ENCODE data around the gene PAK4. TPM values are rescaled to one million over a fixed set of nuclear protein-coding genes. Genes with fewer than 3 reads are reported as not detected.

Gene PAK4
- polyA plus RNA-seq, 1 donor (not counting 4 experiments of a cell fraction or from before 2014, with no cell fraction given): 11.2 TPM

- dilution Hi-C loops (cut with MboI; ENCODE audit: extremely low pct_ligation_motif_present, low sequenced_read_pairs): no loop called here
- TF ChIP-seq CTCF (optimal IDR thresholded peaks at IDR 0.05 in 1 of 3, IDR thresholded peaks at IDR 0.05 in 1 of 3, conservative IDR thresholded peaks at IDR 0.05 in 1 of 3; ENCODE audit: extremely low read depth in 1 of 3, insufficient read depth in 2 of 3, low read length in 3 of 3): no peak
- no peak for TF ChIP-seq EZH2 (IDR thresholded peaks at IDR 0.05; ENCODE audit: low read length)
- Histone ChIP-seq H3K36me3 (ENCODE audit: control insufficient read depth in 2 of 2, extremely low read depth in 1 of 2, insufficient read depth in 2 of 2, low read length in 2 of 2) (no peaks in the 10 kb centered on the region), H3K9me1 (ENCODE audit: control insufficient read depth, extremely low read depth, insufficient read depth, low read length) (peaks cover 3% of the 10 kb centered on the region), H3K27me3 (ENCODE audit: control insufficient read depth, extremely low read depth, insufficient read depth, low read length) (no peaks in the 10 kb centered on the region), H3K27ac (ENCODE audit: control insufficient read depth, insufficient read depth, low read length) (no peak overlapping the region), H3K79me2 (ENCODE audit: control insufficient read depth, insufficient read depth, low read length) (peaks cover 68% of the 10 kb centered on the region), H3K4me2 (ENCODE audit: control insufficient read depth, extremely low read depth, insufficient read depth, low read depth, low read length) (no peak overlapping the region), H4K20me1 (ENCODE audit: control insufficient read depth, extremely low read depth, insufficient read depth, low read length) (peaks cover 12% of the 10 kb centered on the region), H3K9me3 (ENCODE audit: control insufficient read depth, low read depth, low read length) (no peaks in the 10 kb centered on the region), H2AFZ (ENCODE audit: control insufficient read depth, low read length) (no peak overlapping the region), H3K4me1 (ENCODE audit: control insufficient read depth, extremely low read depth, insufficient read depth, low read length) (no peaks in the 10 kb centered on the region), H3K9ac (ENCODE audit: control insufficient read depth, extremely low read depth, insufficient read depth, low read length) (no peak overlapping the region), H3K4me3 (ENCODE audit: control insufficient read depth in 2 of 3, extremely low read depth in 1 of 3, insufficient read depth in 2 of 3, low read depth in 1 of 3, low read length in 3 of 3) (no peak overlapping the region)
- DNase-seq (ENCODE audit: low read depth, low spot score): no peak
- no peak for FAIRE-seq
Measured at GRCh38 chr19:39146091-39146490, 20.5 kb downstream of the PAK4 start.

- Histone ChIP-seq H3K4me1 (ENCODE audit: control insufficient read depth, extremely low read depth, insufficient read depth, low read length) (no peaks in the 10 kb centered on the region), H3K9me3 (ENCODE audit: control insufficient read depth, low read depth, low read length) (no peaks in the 10 kb centered on the region), H3K4me3 (ENCODE audit: control insufficient read depth in 2 of 3, extremely low read depth in 1 of 3, insufficient read depth in 2 of 3, low read depth in 1 of 3, low read length in 3 of 3) (no peak overlapping the region), H3K36me3 (ENCODE audit: control insufficient read depth in 2 of 2, extremely low read depth in 1 of 2, insufficient read depth in 2 of 2, low read length in 2 of 2) (no peaks in the 10 kb centered on the region), H3K9ac (ENCODE audit: control insufficient read depth, extremely low read depth, insufficient read depth, low read length) (no peak overlapping the region), H4K20me1 (ENCODE audit: control insufficient read depth, extremely low read depth, insufficient read depth, low read length) (peaks cover 12% of the 10 kb centered on the region), H2AFZ (ENCODE audit: control insufficient read depth, low read length) (no peak overlapping the region), H3K4me2 (ENCODE audit: control insufficient read depth, extremely low read depth, insufficient read depth, low read depth, low read length) (no peak overlapping the region), H3K27ac (ENCODE audit: control insufficient read depth, insufficient read depth, low read length) (no peak overlapping the region), H3K27me3 (ENCODE audit: control insufficient read depth, extremely low read depth, insufficient read depth, low read length) (no peaks in the 10 kb centered on the region), H3K9me1 (ENCODE audit: control insufficient read depth, extremely low read depth, insufficient read depth, low read length) (peaks cover 3% of the 10 kb centered on the region), H3K79me2 (ENCODE audit: control insufficient read depth, insufficient read depth, low read length) (peaks cover 69% of the 10 kb centered on the region)
- DNase-seq (ENCODE audit: low read depth, low spot score) (no peak), FAIRE-seq (no peak)
- TF ChIP-seq CTCF (optimal IDR thresholded peaks at IDR 0.05 in 1 of 3, IDR thresholded peaks at IDR 0.05 in 1 of 3, conservative IDR thresholded peaks at IDR 0.05 in 1 of 3; ENCODE audit: extremely low read depth in 1 of 3, insufficient read depth in 2 of 3, low read length in 3 of 3): no peak
- TF ChIP-seq EZH2 (IDR thresholded peaks at IDR 0.05; ENCODE audit: low read length): no peak
- dilution Hi-C loops (cut with MboI; ENCODE audit: extremely low pct_ligation_motif_present, low sequenced_read_pairs): no loop called here
Measured at GRCh38 chr19:39146686-39147450, 21.3 kb downstream of the PAK4 start.
